A549 (cell line): ENCODE measurements around the gene PDZD2. TPM values are rescaled to one million over a fixed set of nuclear protein-coding genes. Genes with fewer than 3 reads are reported as not detected.

Source experiments
- ATAC-seq, 2 experiments: fragments of 200-7000 bp in 1 of 2; fragments of >200 bp in 1 of 2; cut with Nextera tagmentation in 1 of 2; cut with Tn5 transposase in 1 of 2; 3 replicates each; pipeline versions ENCODE4 v1.8.0 to v1.9.1; 2018 to 2020; ENCODE audit warnings: mild to moderate bottlenecking in 1 of 2, moderate library complexity in 1 of 2
- CTCF ChIA-PET: fragments of 300-600 bp; sonication (Branson Sonifier 250); formaldehyde crosslinking; extraction: SDS; loops from one replicate; lab custom pipeline; 2021; ENCODE audit warnings: antibody characterized with exemption, inconsistent platforms; lab: Yijun Ruan, JAX
- POLR2A ChIA-PET: fragments of 350-600 bp; formaldehyde crosslinking; extraction: SDS; loops from one replicate; lab custom pipeline; 2021; ENCODE audit warnings: antibody characterized with exemption, inconsistent platforms; lab: Yijun Ruan, JAX
- DNase-seq, 2 experiments: peaks; one replicate each; pipeline versions ENCODE4 v3.0.0 to v3.0.0-alpha.2; 2011 to 2016; ENCODE audit warnings: low read depth in 1 of 2, low spot score in 1 of 2
- FAIRE-seq: peaks from 2 replicates; lab custom pipeline; 2011; peaks lifted over from hg19 to GRCh38; lab: Jason Lieb, UNC
- H3K27ac ChIP-seq, 2 experiments: fragments of >200 bp; sonication (Bioruptor Twin); formaldehyde crosslinking; 3 replicates each; pipeline ENCODE4 v1.5.1; 2016 to 2017
- H3K4me1 ChIP-seq: fragments of >200 bp; sonication (Bioruptor Twin); formaldehyde crosslinking; 3 replicates; pipeline ENCODE4 v1.6.1; 2016
- H3K4me2 ChIP-seq: fragments of >200 bp; sonication (Bioruptor Twin); formaldehyde crosslinking; 3 replicates; pipeline ENCODE4 v1.6.1; 2016
- H3K4me3 ChIP-seq: fragments of >200 bp; sonication (Bioruptor Twin); formaldehyde crosslinking; 3 replicates; pipeline ENCODE4 v1.5.1; 2016
- H3K9me3 ChIP-seq: fragments of >200 bp; sonication (Bioruptor Twin); formaldehyde crosslinking; 3 replicates; pipeline ENCODE4 v1.6.1; 2016
- ATOH8 ChIP-seq: fragments of 250-450 bp; sonication (Bioruptor Pico); IDR thresholded peaks from 2 replicates; pipeline ENCODE4 v1.5.0; 2020; ENCODE audit warnings: low read depth, mild to moderate bottlenecking, moderate library complexity
- CEBPB ChIP-seq, 2 experiments: fragments of >200 bp in 1 of 2; sonication (Bioruptor Twin) in 1 of 2; formaldehyde crosslinking in 1 of 2; IDR thresholded peaks; 2 replicates each; pipeline ENCODE4 v1.6.1; 2012 to 2016
- CHD2 ChIP-seq: fragments of 150-350 bp; IDR thresholded peaks from 2 replicates; pipeline ENCODE4 v1.6.1; 2014; ENCODE audit warnings: low read length; ENCODE audit not compliant: partially characterized antibody
- CHD4 ChIP-seq: fragments of 200-600 bp; sonication (generic); IDR thresholded peaks from 2 replicates; pipeline ENCODE4 v1.6.1; 2016; ENCODE audit warnings: antibody characterized with exemption, mild to moderate bottlenecking, borderline replicate concordance
- CTCF ChIP-seq: fragments of >200 bp; sonication (Bioruptor Twin); formaldehyde crosslinking; IDR thresholded peaks from 3 replicates; pipeline ENCODE4 v1.5.1; 2016
- EHF ChIP-seq: fragments of 250-450 bp; sonication (Bioruptor Pico); IDR thresholded peaks from 2 replicates; pipeline ENCODE4 v1.5.0; 2020; ENCODE audit warnings: mild to moderate bottlenecking
- FOSL2 ChIP-seq, 2 experiments: fragments of 450-650 bp in 1 of 2; fragments of >200 bp in 1 of 2; sonication (Bioruptor Twin) in 1 of 2; formaldehyde crosslinking; IDR thresholded peaks; 2 replicates each; pipeline versions ENCODE4 v1.5.0 to v1.6.1; 2016 to 2020; ENCODE audit warnings: mild to moderate bottlenecking in 1 of 2, moderate library complexity in 1 of 2
- HMGXB4 ChIP-seq: fragments of 250-450 bp; sonication (Bioruptor Pico); IDR thresholded peaks from 2 replicates; pipeline ENCODE4 v1.5.0; 2021; ENCODE audit warnings: mild to moderate bottlenecking, moderate library complexity, borderline replicate concordance
- HOXA7 ChIP-seq: fragments of 250-450 bp; sonication (Bioruptor Pico); IDR thresholded peaks from 2 replicates; pipeline ENCODE4 v1.5.0; 2020; ENCODE audit warnings: mild to moderate bottlenecking, moderate library complexity
- HOXB5 ChIP-seq: fragments of 250-450 bp; sonication (Bioruptor Pico); IDR thresholded peaks from 2 replicates; pipeline ENCODE4 v1.5.0; 2020; ENCODE audit warnings: mild to moderate bottlenecking, moderate library complexity
- JUN ChIP-seq, 2 experiments: fragments of >200 bp; sonication (Bioruptor Twin); formaldehyde crosslinking; IDR thresholded peaks; 2 replicates in 1 of 2; 3 replicates in 1 of 2; pipeline ENCODE4 v1.6.1; 2016 to 2017
- JUNB ChIP-seq: fragments of >200 bp; sonication (Bioruptor Twin); formaldehyde crosslinking; IDR thresholded peaks from 2 replicates; pipeline ENCODE4 v1.6.1; 2016
- NR3C1 ChIP-seq: fragments of >200 bp; sonication (Bioruptor Twin); formaldehyde crosslinking; IDR thresholded peaks from 3 replicates; pipeline ENCODE4 v1.6.1; 2017
- PHF8 ChIP-seq: fragments of 200-600 bp; sonication (generic); IDR thresholded peaks from 2 replicates; pipeline ENCODE4 v1.6.1; 2016; ENCODE audit warnings: low read depth, mild to moderate bottlenecking, antibody characterized with exemption, moderate library complexity, borderline replicate concordance
- RCOR1 ChIP-seq: fragments of 150-350 bp; IDR thresholded peaks from 2 replicates; pipeline ENCODE4 v1.6.1; 2014; ENCODE audit warnings: antibody characterized with exemption, low read length, low read depth
- REST ChIP-seq: fragments of 200-600 bp; sonication (generic); IDR thresholded peaks from 2 replicates; pipeline ENCODE4 v1.6.1; 2016; ENCODE audit warnings: antibody characterized with exemption, mild to moderate bottlenecking, moderate library complexity
- RFX5 ChIP-seq: fragments of 450-650 bp; IDR thresholded peaks from 2 replicates; pipeline ENCODE4 v1.7.1; 2014; ENCODE audit warnings: antibody characterized with exemption, mild to moderate bottlenecking, moderate library complexity
- RNF2 ChIP-seq: fragments of 200-600 bp; sonication (generic); IDR thresholded peaks from 2 replicates; pipeline ENCODE4 v1.6.1; 2016; ENCODE audit warnings: low read depth, mild to moderate bottlenecking, antibody characterized with exemption, moderate library complexity, borderline replicate concordance
- SREBF2 ChIP-seq: fragments of 450-650 bp; IDR thresholded peaks from 2 replicates; pipeline ENCODE4 v1.6.1; 2014; ENCODE audit warnings: mild to moderate bottlenecking, moderate library complexity
- USF2 ChIP-seq: fragments of 450-650 bp; IDR thresholded peaks from 2 replicates; pipeline ENCODE4 v1.6.1; 2014; ENCODE audit warnings: antibody characterized with exemption
- WGBS: methylation state at CpG from one replicate; pipeline ENCODE4 v1.1.6; 2017; ENCODE audit errors: missing lambda C conversion rate; 5-methylcytosine and 5-hydroxymethylcytosine counted together
- polyA plus RNA-seq, 4 experiments: library from polyadenylated mRNA; depleted of rRNA in 3 of 4; stranded (reverse); fragments of >200 nt; fragmentation: RNase III in 1 of 4; extraction: RNeasy Plus Mini Kit Qiagen cat#74134 plus additional on column Dnase treatment in 1 of 4; gene quantifications; 2 replicates in 3 of 4; 3 replicates in 1 of 4; pipeline ENCODE4 v1.2.3, GENCODE V29; 2011 to 2017
- TF ChIP-seq, protein P1 (sequence below): IDR thresholded peaks from 2 replicates; pipeline ENCODE4 v1.6.1; 2012; ENCODE audit warnings: low read depth, borderline replicate concordance

The PDZD2 gene
- polyA plus RNA-seq, 2 of the 4 experiments (the other 2 are of a cell fraction) = 0.06 to 0.09 TPM

DNA sequence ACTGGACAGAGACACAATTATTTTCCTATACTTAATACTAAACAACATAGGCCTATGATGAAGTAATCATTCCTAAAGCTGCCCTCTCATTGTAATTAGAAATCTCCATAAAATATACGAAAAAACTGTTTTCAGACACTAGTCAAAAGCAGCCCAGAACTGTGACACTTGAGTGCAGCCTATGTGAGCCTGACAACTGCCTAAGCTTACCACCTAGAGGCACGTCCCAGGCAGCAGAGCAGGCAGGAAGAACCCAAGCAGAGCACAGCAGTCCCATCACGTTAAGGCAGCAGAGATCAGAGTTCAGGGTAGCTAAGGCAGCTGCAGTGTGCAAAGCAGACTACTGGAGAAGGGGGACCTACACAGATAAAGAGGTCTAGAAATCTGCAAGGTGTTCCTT, 488.8 kb downstream of the PDZD2 start:
- 88% methylated on average over 3 of the region's 3 CpGs for WGBS
- H3K4me1 ChIP-seq = peaks cover 7% of the 10 kb centered on the region; the same call in 1 of the 3 replicates
- TF ChIP-seq CTCF = no peak
- no peak overlapping the region for H3K4me2 ChIP-seq
- H3K27ac ChIP-seq = no peak overlapping the region
- CTCF ChIA-PET = interaction anchor here (1.2 kb wide), 1 partner anchor 12 kb away, joined by 5 read pairs; no protein-coding TSS in a partner anchor
- POLR2A ChIA-PET = no interaction called here
- FAIRE-seq (no peak), ATAC-seq (no peak), DNase-seq (no peak)
- H3K4me3 ChIP-seq = no peak overlapping the region
- H3K9me3 ChIP-seq = no peaks in the 10 kb centered on the region

GRCh38 chr5:32129074-32129598, 490.2 kb downstream of the PDZD2 start:
- POLR2A ChIA-PET = no interaction called here
- WGBS = 83% methylated on average over 7 of the region's 7 CpGs
- Histone ChIP-seq H3K4me3 (no peak overlapping the region), H3K4me1 (peaks cover 7% of the 10 kb centered on the region; the same call in 1 of the 3 replicates), H3K9me3 (no peaks in the 10 kb centered on the region), H3K4me2 (no peak overlapping the region), H3K27ac (no peak overlapping the region)
- ATAC-seq (no peak), DNase-seq (no peak), FAIRE-seq (no peak)
- CTCF ChIA-PET = interaction anchor here (0.7 kb wide), 1 partner anchor 17 kb away, joined by 4 read pairs; no protein-coding TSS in a partner anchor
- no peak for TF ChIP-seq HMGXB4 (CRISPR knock-in tag)
- TF ChIP-seq HOXB5 = no peak
- no peak for TF ChIP-seq PHF8
- TF ChIP-seq USF2 = no peak
- TF ChIP-seq RCOR1 = no peak
- no peak for TF ChIP-seq EHF
- TF ChIP-seq NR3C1 = no peak
- no peak for TF ChIP-seq ATOH8 (CRISPR knock-in tag)
- TF ChIP-seq JUNB = no peak

DNA sequence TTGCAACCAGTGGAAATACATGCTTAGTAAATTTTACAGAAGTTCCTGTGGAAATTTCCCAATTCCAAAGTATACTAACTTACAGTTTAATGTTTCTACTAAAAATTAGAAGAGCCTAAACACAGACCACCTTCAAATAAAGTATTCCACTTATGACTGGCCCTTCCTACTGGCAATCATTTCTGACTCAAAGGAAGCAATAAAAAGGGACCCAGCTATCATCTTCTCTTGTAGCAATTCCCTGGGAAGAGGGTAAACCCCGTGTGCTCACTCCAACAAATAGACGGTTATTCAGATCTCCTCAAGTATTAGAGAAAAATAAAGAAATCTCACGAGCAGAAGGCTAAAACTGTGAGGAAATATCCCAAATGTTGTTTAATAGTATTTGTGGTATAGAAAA, 491.9 kb downstream of the PDZD2 start:
- ChIA-PET POLR2A (no interaction called here), CTCF (interaction anchor here (1.4 kb wide), 1 partner anchor 102 kb away, joined by 4 read pairs; no protein-coding TSS in a partner anchor)
- H3K27ac ChIP-seq = no peak overlapping the region
- H3K4me1 ChIP-seq = peaks cover 7% of the 10 kb centered on the region; the same call in 2 of the 3 replicates
- ATAC-seq = no peak
- no peak overlapping the region for H3K4me2 ChIP-seq
- no peak for DNase-seq
- H3K9me3 ChIP-seq = no peaks in the 10 kb centered on the region
- no peak for FAIRE-seq
- WGBS = 77% methylated on average over 3 of the region's 3 CpGs
- H3K4me3 ChIP-seq = no peak overlapping the region
- TF ChIP-seq HOXA7 (CRISPR knock-in tag) = no peak
- TF ChIP-seq FOSL2 (IDR thresholded peaks at IDR 0.05) = no peak
- TF ChIP-seq FOSL2 (CRISPR knock-in tag; IDR thresholded peaks at IDR 0.05) = no peak
- TF ChIP-seq REST = no peak
- TF ChIP-seq CHD4 = no peak
- no peak for TF ChIP-seq SREBF2
- no peak for TF ChIP-seq CEBPB (IDR thresholded peaks at IDR 0.05)
- no peak for TF ChIP-seq CHD2
- TF ChIP-seq NR3C1 = no peak
- TF ChIP-seq, protein P1, sequence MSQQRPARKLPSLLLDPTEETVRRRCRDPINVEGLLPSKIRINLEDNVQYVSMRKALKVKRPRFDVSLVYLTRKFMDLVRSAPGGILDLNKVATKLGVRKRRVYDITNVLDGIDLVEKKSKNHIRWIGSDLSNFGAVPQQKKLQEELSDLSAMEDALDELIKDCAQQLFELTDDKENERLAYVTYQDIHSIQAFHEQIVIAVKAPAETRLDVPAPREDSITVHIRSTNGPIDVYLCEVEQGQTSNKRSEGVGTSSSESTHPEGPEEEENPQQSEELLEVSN = no peak
- no peak for TF ChIP-seq RNF2
- no peak for TF ChIP-seq RFX5
- no peak for TF ChIP-seq JUN (IDR thresholded peaks at IDR 0.05)
